Renal cortex interstitium (tissue), 15 donors: ENCODE measurements around the gene ZNF174. TPM values are rescaled to one million over a fixed set of nuclear protein-coding genes. Genes with fewer than 3 reads are reported as not detected.

Experiments
- DNase-seq, 11 donors: peaks; one replicate each; pipeline ENCODE4 v3.0.0-alpha.2; 2013; ENCODE audit warnings: low read depth in 9 of 11, low spot score in 4 of 11; ENCODE audit errors: extremely low read depth in 1 of 11
- long read RNA-seq, 16 experiments: transcript quantifications; one replicate each; lab custom pipeline, GENCODE V29; 2026
- polyA plus RNA-seq, 3 donors: library from polyadenylated mRNA; unstranded; fragments of 120-200 nt; gene quantifications; one replicate each; pipeline ENCODE4 v1.2.1, GENCODE V29; 2013; ENCODE audit not compliant: insufficient read length in 3 of 3

Gene ZNF174
- 10 to 100 TPM; 13.5 to 15.5 (median 15.1) TPM for polyA plus RNA-seq
- long read RNA-seq, donor 1, partial matches to known transcripts: 0 of 7 reads
- long read RNA-seq, donor 1, other reads (novel, unspliced or antisense): 0 of 7 reads
- long read RNA-seq, donor 2, partial matches to known transcripts: 0 of 4 reads
- long read RNA-seq, donor 2, other reads (novel, unspliced or antisense): 0 of 4 reads
- long read RNA-seq, donor 3, partial matches to known transcripts: 0 of 5 reads
- long read RNA-seq, donor 3, other reads (novel, unspliced or antisense): 0 of 5 reads
- long read RNA-seq, donor 4, partial matches to known transcripts: 0 of 2 reads
- long read RNA-seq, donor 4, other reads (novel, unspliced or antisense): 0 of 2 reads
- long read RNA-seq, donor 5: 0 reads
- long read RNA-seq, donor 6, partial matches to known transcripts: 0 of 3 reads
- long read RNA-seq, donor 6, other reads (novel, unspliced or antisense): 0 of 3 reads
- long read RNA-seq, donor 7, partial matches to known transcripts: 0 of 4 reads
- long read RNA-seq, donor 7, other reads (novel, unspliced or antisense): 0 of 4 reads
- long read RNA-seq, donor 8: 0 reads
- long read RNA-seq, donor 9, partial matches to known transcripts: 0 of 6 reads
- long read RNA-seq, donor 9, other reads (novel, unspliced or antisense): 0 of 6 reads
- long read RNA-seq, donor 10, partial matches to known transcripts: 6 of 11 reads
- long read RNA-seq, donor 10, other reads (novel, unspliced or antisense): 0 of 11 reads
- long read RNA-seq, donor 11, partial matches to known transcripts: 0 of 3 reads
- long read RNA-seq, donor 11, other reads (novel, unspliced or antisense): 0 of 3 reads
- long read RNA-seq, donor 12, partial matches to known transcripts: 0 of 2 reads
- long read RNA-seq, donor 12, other reads (novel, unspliced or antisense): 0 of 2 reads
- long read RNA-seq, donor 13: 0 reads
- long read RNA-seq, donor 14, partial matches to known transcripts: 0 of 5 reads
- long read RNA-seq, donor 14, other reads (novel, unspliced or antisense): 0 of 5 reads
- long read RNA-seq, donor 15, partial matches to known transcripts: 0 of 4 reads
- long read RNA-seq, donor 15, other reads (novel, unspliced or antisense): 0 of 4 reads
- long read RNA-seq, donor 16, transcript ZNF174-201 (3 exons, 2,260 nt): major isoform, 10 of 18 reads
- long read RNA-seq, donor 16, transcript ZNF174-204 (2 exons, 1,002 nt): minor isoform, 7 of 18 reads
- long read RNA-seq, donor 16, partial matches to known transcripts: 0 of 18 reads
- long read RNA-seq, donor 16, other reads (novel, unspliced or antisense): 0 of 18 reads

DNA sequence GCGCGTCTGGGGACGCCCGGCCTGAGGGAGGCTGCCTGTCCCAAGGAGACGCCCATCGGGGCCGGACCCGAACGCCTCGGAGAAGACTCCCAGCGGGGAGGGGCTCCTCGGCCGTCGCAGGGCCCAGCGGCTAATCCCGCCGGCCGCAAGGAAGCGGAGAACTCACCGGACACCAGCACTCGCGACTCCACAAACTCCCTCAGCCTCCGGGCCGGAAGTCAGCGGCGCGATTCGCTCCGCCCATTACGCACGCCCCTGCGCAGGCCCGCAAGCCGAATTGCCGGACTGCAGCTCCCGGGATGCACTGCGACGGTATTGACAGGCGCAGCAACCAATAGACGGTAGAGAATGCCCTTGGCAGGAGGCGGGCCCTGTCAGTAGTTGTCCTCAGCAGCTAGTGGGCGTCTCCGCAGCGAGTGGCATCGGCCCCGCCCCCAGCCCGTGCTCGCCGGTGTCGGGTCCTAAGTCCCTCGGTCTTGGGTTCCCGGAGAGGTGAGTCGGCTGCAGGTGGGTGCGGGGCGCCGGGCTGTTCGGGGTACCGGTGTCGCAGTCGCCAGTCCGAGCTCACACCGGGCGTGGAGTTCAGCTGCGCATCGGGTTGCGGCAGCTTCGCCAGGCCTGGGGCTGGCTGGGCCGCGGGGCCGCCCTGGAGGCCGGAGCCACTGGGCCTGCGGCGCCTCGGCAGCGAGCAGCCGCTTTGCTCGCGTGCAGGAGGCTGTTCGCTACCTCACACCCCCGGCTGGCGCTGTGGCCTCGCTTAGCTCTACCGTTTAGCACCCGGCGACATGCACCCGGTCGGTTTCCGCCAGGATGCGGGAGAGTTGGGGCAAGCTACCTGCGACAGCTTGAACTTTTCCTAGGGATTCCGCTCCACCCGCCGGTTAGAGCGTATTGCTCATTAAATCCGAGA lies at the start of gene ZNF174, which contains the start of gene ZSCAN32:
TSS of gene ZNF174 (plus strand) at position 437 of the 910 bp plus-strand sequence. CDS start 790 bp downstream, outside the sequence.
TSS of gene ZSCAN32 (minus strand) at position 226 of the 910 bp plus-strand sequence. CDS start 3,447 bp downstream, outside the sequence.
- peak; percentile 95 to 99 (median 98) for DNase-seq

DNA sequence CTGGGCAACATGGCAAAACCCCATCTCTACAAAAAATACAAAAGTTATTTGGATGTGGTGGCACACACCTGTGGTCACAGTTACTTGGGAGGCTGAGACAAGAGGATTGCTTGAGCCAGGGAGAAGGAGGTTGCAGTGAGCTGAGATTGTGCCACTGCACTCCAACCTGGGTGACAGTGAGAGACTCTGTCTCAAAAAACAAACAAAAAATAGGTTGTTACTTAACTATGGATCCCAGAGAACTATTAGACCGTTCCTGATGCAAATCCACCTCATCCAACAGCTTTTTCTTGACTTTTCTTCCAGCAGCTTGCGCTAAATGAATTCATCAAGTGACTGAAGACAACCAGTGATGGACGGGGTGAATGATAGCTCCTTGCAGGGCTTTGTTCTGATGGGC lies 45.4 kb upstream of the ZNF174 start, which contains the start of gene OR2C1:
TSS of gene OR2C1 (plus strand) at position 301 of the 400 bp plus-strand sequence. CDS start at position 353, 52 bp downstream.
- no peak for DNase-seq

DNA sequence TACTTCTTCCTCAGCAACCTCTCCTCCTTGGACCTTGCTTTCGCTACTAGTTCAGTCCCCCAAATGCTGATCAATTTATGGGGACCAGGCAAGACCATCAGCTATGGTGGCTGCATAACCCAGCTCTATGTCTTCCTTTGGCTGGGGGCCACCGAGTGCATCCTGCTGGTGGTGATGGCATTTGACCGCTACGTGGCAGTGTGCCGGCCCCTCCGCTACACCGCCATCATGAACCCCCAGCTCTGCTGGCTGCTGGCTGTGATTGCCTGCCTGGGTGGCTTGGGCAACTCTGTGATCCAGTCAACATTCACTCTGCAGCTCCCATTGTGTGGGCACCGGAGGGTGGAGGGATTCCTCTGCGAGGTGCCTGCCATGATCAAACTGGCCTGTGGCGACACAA lies 44.9 kb upstream of the ZNF174 start:
- DNase-seq: no peak

DNA sequence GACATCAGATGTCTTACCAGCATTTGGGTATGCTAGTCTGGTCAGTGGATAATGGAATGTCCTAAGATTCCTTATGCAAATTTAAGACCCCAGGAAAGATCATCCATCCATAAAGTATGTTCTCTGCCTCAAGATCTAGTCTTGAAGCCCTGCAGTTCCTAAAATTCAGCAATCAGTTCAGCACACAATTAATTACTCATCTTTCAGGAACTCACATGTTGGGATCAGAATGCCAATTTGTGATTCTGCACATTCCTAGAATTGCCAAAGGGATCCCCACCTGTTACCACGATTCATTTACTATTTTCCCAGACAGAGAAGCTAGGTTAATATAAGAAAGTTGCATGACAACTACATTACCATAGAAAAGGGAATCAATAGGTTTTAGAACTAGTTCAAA lies 42.1 kb upstream of the ZNF174 start:
- no peak for DNase-seq

DNA sequence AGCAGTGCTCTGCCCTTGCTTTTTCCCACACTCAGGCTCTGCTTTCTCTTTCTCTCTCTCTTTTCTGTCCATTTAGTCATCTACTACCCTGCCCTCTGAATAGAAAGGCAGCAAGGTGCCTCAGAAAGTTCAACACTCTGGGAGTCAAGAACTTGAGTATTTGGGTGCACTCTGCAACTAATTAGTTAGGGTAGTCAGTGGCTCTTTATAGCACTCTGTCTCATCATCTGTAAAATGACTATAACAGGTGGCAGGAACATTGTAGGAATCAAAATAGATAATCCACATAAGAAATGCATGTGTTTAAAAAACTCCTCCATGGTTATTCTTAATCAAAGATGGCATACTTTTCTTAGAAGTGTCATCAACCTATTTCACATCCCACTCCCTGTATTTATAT lies 38.1 kb upstream of the ZNF174 start:
- DNase-seq: no peak

DNA sequence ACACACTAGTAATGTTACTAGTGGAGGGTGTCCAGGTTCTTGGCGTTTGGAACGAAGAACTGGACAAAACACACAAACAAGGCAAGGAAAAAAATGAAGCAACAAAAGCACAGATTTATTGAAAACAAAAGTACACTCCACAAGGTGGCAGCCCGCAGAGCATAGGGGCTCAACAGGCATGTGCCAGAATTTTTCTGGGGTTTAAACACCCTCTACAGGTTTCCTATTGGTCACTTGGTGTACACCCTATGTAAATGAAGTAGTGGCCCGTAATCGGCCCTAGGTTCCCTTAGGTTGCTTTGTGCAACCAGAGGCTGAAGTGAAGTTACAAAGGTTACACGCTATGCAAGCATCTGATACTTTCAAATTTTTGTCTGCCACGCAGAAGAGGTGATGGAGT lies 37.2 kb upstream of the ZNF174 start:
- no peak for DNase-seq

DNA sequence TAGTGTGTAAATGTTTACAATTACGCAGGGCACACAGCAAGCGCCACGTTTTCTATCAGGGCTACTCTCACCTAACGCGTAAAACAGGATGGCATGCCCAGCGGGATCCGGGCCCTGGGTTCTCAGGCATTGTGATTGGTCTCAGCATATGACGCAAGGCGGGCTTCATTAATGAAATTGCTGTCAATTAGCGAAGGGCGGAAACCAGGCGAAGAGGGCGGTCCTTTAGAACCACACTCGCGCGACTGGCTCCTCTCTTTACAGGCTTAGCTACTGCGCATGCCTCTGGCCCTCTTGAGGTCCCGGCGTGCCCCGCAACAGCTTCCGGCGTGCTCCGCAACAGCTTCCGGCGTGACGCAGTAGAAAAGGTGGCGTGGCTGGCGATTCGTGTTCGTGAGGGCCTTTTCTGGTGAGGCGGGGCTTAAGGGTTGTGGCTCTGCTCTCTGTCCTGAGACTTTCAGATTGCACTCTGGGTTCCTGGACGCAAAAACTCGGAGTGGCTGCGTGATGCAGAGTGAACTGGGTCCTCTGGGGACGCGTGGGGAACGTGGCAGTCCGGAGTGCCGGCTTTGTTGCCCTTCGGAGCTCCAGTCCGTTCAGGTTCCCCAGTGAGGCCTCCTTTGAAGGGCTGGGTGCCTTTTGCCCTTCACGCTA lies 36.1 kb upstream of the ZNF174 start:
- DNase-seq: peak; percentile 54 to 87 (median 81)

DNA sequence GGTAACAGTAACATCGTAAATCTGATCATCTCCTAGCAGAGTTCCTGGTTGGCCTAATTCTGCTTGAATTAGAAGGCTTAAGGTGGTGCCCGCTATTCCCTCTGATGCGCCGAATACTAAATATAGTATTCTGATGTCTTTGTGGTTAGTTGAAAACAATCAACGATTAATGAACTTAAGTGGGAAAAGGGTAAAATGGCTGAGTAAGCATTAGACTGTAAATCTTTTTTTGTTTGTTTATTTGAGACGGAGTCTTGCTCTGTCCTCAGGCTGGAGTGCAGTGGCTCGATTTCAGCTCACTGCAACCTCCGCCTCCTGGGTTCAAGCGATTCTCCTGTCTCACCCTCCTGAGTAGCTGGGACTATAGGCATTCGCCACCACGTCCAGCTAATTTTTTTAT lies 31.9 kb upstream of the ZNF174 start:
- no peak for DNase-seq

DNA sequence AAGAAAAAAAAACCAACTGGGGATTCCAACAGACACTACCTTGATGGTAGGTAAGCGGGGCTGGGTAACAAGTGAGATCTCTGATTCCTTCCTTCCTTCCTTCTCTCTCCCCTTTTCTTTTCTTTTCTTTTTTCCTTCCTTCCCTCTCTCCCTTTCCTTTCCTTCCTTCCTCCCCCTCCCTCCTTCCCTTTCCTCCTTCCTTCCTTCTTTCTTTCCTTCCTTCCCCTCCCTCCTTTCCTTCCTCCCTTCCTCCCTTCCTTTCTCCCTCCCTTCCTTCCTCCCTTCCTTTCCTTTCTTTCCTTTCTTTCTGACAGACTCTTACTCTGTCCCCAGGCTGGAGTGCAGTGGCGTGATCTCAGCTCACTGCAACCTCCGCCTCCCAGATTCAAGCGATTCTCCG lies 25.3 kb upstream of the ZNF174 start:
- DNase-seq: no peak

DNA sequence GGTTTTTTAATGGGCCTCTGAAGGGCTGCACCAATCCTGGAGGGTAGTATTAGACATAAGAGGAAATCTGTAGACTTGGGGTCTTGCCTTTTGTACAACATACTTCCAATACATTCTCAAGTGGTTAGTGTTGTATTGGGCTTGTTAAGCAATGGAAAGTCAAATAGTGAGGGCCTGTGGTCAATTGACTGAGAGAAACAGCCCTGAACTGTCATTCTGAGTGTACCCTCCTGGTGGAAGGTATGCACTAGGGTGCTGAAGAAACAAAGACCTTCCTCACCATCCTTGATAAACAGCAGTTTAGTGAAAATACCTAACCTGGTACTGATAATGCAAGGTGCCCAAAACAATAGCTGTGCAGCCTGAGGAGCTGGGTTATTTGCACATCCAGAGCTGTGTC lies 23.1 kb upstream of the ZNF174 start:
- DNase-seq: no peak

DNA sequence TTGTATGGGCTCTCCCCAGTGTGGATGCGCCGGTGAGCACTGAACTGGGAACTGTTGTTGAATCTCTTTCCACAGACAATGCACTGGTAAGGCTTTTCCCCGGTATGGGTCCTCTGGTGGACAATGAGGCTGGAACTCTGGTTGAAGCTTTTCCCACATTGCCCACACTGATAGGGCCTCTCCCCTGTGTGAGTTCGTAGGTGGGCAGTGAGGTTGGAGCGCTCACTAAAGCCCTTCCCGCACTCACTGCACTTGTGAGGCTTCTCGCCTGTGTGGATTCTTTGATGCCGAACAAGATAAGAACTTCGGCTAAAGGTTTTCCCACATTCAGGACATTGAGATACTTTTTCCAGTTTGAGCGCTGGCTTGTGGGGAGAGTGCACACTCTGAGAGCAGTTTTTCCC lies 18.0 kb upstream of the ZNF174 start:
- no peak for DNase-seq

DNA sequence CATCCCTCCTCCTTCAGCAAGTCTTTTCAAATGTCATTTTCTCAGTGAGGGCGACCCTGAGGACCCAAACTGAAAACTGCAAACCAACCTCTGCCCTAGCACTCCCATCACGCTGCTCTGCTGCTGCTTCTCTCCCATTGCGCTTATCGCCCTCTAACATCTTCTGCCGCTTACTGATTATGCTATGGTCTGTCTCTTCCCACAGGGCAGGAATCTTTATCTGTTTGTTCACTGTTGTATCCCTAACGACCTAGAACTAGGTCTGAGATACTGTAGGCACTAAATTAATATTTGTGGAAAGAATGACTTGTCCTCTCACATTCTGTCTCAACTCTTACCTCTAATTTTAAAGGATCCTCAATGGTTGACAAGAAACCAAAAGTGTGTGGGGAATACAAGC lies 12.7 kb upstream of the ZNF174 start:
- DNase-seq: no peak

DNA sequence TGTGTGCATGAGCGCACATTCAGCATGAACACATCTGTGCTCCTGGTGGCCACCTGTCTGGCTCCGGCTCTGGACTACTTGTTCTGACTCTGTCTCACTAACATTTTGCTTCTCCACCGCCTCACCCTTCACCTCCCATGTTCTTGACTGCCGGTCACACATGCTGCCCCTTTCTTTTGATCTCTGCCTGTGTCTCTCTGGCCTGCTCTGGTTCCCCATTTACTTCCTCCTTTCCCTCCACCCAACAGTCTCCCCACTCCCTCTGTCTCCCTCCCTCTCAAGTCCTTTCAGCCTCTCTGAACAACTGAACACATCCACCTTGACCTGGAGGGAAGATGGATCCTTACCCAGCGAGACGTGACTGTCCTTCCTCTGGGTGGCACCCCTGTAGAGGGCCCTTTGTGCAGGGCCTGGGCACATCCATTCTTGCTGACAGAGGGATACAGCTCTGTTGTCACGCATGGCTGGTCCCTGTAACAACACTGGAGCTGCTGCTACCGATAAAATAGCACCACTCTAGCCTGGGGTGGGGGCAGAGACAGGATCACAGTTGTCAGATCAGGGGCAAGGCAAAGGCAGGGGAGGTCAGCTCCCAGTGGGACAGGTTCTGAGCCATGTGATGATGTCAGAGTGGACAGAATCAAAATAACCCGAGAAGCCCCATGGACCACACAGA lies 11.2 kb upstream of the ZNF174 start:
- DNase-seq: no peak

DNA sequence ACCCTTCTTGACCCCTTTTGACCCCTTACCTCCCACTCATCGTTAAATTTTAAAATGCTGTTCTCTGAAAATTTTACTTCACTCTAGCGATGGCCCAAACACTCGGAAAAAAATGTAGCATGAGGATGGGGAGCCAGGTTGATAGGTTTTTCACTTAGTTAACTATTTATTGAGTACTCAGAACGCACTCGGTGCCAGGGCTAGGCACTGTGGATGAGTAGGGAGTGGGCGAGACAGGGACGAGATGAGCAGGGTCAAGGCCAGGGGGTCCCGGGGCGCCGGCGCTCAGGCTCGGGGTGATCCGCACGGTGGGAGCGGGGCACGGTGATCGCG lies 603 bp upstream of the ZNF174 start:
- peak in 1 of 11 donors; percentile 1 for DNase-seq

DNA sequence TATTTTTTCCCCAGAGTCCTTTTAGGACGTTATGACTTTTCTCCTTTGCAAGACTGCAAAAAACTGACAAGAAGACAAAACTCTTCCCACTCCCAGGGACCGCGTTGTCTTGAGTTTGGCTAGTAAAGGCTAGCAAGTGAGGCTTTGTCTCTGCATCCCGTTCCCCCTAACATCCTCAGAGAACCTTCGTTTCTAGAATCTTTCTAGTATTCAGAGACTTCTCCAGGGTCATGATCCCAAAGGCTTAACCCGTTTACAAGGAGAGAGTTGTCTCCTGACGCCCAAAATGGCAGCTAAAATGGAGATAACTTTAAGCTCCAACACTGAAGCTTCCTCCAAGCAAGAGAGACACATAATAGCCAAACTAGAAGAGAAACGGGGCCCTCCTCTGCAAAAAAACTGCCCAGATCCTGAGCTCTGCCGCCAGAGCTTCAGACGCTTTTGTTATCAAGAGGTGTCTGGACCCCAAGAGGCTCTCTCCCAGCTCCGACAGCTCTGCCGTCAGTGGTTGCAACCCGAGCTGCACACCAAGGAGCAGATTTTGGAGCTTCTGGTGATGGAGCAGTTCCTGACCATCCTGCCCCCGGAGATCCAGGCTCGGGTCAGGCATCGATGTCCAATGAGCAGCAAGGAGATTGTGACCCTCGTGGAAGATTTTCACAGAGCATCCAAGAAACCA lies 843 bp downstream of the ZNF174 start:
- DNase-seq: peak in 4 of 11 donors; percentile 4 to 17 (median 10)

DNA sequence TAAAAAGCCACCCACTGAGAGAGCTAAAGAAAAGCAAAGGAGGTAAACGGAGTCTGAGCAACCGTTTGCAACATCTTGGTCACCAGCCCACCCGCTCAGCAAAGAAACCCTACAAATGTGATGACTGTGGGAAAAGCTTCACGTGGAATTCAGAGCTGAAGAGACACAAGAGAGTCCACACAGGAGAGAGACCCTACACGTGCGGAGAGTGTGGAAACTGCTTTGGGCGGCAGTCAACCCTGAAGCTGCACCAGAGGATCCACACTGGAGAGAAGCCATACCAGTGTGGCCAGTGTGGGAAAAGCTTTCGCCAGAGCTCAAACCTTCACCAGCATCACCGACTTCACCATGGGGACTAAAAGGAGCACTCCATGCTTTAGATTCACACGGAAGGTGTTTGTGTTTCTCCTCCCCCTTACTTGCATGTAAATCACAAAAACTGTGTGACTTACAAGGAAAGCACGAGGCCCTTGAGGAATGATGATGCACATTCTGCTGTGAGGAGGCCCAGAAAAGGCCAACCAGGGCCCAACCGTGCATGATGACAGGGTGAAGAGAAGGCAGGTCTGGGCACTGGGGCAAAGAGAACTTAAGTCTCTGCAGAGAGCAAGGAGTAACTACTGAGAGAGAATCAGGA lies 7.7 kb downstream of the ZNF174 start:
- DNase-seq: no peak
